ACHN (cell line): ENCODE results near the gene BCOR.

Experiments used
- DNase-seq: peaks from one replicate; pipeline ENCODE4 v3.0.0-alpha.2; 2015
- in situ Hi-C: cut with HindIII; loops from 2 replicates; pipeline ENCODE4 v1.10.0; 2017; ENCODE audit warnings: low sequenced_read_pairs, low pct_ligation_motif_present, low pct_unique_long_range_greater_than_20kb

BCOR gene

DNA sequence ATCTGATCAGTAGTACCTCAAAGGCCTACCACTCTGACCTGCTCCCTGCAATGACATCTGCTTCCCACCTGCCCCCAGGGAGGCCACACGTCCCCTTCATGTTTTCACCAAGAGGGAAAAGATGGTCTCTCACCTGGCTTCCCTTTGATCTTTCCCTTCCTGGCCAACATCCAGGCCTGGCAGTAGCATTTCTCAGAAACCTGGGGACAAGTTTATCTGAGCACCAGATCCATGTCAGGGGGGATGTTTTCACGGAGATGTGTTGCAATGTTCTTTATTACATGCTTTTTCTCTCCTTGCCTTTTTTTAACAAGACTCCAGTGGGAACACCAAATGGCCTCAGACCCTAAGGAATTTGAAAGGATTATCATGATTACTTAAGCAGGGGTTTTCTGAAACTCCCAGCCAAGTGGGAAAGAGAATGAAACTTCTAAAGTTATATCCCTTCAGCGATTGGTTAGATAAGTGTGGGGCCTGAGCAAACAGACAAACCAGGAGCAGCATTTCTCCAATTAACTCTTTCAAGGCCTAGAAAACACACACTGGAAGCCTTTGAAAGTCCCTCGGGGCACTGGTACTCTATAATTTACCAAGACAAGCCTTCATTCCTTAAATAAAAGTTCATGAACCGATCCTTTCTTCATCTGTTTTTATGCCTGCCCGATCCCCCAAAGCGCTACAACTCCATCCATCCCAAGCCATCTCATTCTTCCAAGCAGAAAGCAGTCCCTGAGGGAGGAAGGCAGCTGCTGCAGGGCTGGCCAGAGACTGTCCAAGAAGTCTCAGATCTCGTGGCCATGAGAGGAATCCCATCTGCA lies 94.1 kb downstream of the BCOR start:
- DNase-seq = no peak
- in situ Hi-C loops = no loop called here

DNA sequence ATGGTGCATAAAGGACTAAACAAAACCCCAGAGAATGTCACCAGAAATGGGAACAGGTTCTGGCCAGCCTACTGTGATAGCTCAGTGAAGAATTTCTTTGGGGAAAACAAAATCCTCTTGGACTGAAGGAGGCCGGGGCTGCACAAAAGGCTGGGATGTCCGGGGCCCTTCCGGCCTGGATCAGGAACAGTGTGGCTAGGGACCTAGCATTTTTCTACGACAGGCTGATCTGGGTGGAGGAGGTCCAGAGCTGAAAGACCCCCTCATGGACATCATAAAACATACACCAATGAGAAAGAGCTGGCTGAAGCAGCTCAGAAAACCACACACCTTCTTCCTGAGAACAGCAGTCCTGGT lies 94.7 kb downstream of the BCOR start:
- in situ Hi-C loops = no loop called here
- no peak for DNase-seq
